ENCODE measurements around the gene NPR3.

NPR3 gene

DNA sequence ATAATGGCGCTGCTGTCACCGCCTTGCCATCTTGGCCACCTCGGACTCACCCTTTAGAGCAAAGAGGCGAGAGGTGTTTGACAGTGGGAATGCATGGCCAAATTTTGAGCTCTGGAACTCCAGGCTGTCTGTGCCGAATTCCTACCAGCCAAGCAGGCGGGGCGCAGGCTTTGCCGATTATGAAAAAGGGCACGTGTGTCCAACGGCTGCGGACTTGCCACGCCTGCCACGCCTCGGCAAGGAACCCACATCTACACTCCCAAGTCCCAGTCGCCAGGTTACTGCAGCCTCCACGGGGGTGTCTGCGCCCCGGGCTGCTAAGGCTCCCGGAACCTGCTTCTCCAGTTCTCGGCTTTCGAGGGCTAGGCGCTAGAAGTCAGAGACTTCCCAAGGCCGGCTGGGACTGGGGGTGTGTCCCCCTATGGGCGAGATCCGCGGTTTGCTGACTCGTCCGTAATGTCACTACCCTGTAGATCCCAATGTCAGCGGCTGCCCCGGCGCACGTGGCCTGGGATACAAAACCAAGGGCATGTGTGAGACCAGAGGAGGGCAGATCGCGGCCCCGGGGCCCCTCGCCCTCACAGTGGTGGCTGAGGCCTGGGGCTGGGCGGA is 2.8 kb downstream of the NPR3 start:
- Mint-ChIP-seq H3K4me1 (peaks cover 13% of the 10 kb centered on the region), H3K27ac (ENCODE audit: low read depth) (no peak overlapping the region), H3K27me3 (peaks cover 66% of the 10 kb centered on the region), H3K9me3 (no peaks in the 10 kb centered on the region), H3K36me3 (ENCODE audit: insufficient read depth) (peaks cover 7% of the 10 kb centered on the region), H3K4me3 (no peak overlapping the region)
- ATAC-seq (replicated peaks; ENCODE audit: extremely low read depth, poor library complexity, severe bottlenecking) = no peak
- no peak for DNase-seq (ENCODE audit: low spot score in 2 of 2)

DNA sequence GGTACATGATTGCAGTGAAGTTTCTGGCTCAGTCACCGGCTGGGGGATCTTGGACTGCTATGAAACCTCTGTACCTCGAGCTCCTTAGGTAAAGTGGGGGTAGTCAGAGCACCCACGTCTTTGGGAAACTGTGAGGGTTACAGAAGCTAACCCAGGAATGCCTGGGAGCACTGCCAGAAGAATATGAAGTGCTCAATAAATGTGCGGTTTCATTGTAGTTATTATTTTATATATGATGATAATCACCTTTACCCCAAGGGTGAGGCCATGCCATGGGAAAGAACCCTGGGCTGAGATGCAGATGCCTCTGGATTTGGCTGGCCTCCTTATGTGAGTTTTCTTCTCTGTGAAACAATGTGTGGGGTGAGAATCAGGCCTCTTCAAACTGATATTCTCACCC is 3.7 kb downstream of the NPR3 start:
- no peak for ATAC-seq (replicated peaks; ENCODE audit: extremely low read depth, poor library complexity, severe bottlenecking)
- no peak overlapping the region for H3K27ac Mint-ChIP-seq (ENCODE audit: low read depth)
- DNase-seq (ENCODE audit: low spot score in 2 of 2) = no peak
- peaks cover 5% of the 10 kb centered on the region for H3K9me3 Mint-ChIP-seq
- H3K27me3 Mint-ChIP-seq = peaks cover 65% of the 10 kb centered on the region
- H3K4me3 Mint-ChIP-seq = no peak overlapping the region
- peaks cover 7% of the 10 kb centered on the region for H3K36me3 Mint-ChIP-seq (ENCODE audit: insufficient read depth)
- H3K4me1 Mint-ChIP-seq = peaks cover 8% of the 10 kb centered on the region

DNA sequence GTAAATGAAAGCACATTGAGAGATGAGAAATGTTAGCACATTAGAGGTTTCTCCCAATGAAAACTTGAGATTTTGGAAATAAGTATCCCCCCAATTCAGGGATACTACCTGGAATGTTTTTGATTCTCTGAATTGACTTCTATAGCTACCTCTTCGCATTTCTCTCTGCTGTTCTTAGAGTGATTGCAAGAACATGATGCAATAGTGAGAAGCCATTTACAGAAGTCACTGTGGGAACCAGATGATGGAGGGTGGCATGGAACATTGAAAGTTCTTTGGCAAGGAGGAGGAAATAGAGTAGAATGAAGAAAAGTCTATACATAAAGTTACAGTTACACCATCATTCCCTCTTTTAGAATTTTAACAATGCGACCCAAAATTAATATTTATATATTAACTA is 9.2 kb downstream of the NPR3 start:
- Mint-ChIP-seq H3K4me3 (no peak overlapping the region), H3K9me3 (peaks cover 10% of the 10 kb centered on the region), H3K4me1 (no peaks in the 10 kb centered on the region), H3K36me3 (ENCODE audit: insufficient read depth) (peaks cover 3% of the 10 kb centered on the region), H3K27me3 (peaks cover 41% of the 10 kb centered on the region), H3K27ac (ENCODE audit: low read depth) (no peak overlapping the region)
- no peak for ATAC-seq (replicated peaks; ENCODE audit: extremely low read depth, poor library complexity, severe bottlenecking)
- no peak for DNase-seq (ENCODE audit: low spot score in 2 of 2)

DNA sequence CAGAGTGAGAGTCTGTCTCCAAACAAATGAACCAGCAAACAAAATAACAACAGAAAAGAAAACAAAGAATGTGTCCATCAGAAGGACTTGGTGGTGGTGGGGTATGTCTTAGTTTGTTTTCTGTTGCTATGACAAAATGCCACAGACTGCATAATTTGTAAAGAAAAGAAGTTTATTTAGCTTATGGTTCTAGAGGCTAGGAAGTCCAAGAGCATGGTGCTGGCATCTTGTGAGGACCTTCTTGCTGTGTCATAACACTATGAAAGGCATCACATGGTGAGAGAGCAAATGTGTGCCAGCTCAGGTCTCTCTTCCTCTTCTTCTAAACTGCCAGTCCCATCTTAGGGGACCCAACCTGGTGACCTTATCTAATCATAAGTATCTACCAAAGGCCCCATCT is 10.5 kb downstream of the NPR3 start:
- peaks cover 42% of the 10 kb centered on the region for H3K27me3 Mint-ChIP-seq
- peaks cover 3% of the 10 kb centered on the region for H3K36me3 Mint-ChIP-seq (ENCODE audit: insufficient read depth)
- DNase-seq (ENCODE audit: low spot score in 2 of 2) = no peak
- H3K4me1 Mint-ChIP-seq = no peaks in the 10 kb centered on the region
- H3K4me3 Mint-ChIP-seq = no peak overlapping the region
- peaks cover 10% of the 10 kb centered on the region for H3K9me3 Mint-ChIP-seq
- no peak overlapping the region for H3K27ac Mint-ChIP-seq (ENCODE audit: low read depth)
- ATAC-seq (replicated peaks; ENCODE audit: extremely low read depth, poor library complexity, severe bottlenecking) = no peak

DNA sequence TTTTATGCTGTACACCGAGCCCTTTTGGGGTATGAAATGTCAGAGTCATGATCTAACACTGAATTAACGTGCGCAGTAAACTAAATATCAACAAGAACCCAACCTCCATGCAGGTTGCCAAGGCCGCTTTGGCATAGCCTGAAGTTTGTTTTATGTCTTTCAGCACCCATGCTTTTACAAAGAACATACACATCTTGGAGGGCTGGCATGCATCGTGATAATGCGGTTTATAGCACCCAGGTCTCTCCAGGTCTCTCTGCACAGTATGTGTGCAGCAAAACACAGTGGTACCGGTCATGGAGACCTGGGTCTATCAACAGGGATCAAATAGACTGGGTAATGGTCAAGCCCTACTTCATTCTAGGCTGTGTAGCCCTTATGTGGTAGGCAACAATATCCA is 11.8 kb downstream of the NPR3 start:
- Mint-ChIP-seq H3K9me3 (peaks cover 10% of the 10 kb centered on the region), H3K4me1 (no peaks in the 10 kb centered on the region), H3K36me3 (ENCODE audit: insufficient read depth) (no peaks in the 10 kb centered on the region), H3K27ac (ENCODE audit: low read depth) (no peak overlapping the region), H3K4me3 (no peak overlapping the region), H3K27me3 (peaks cover 42% of the 10 kb centered on the region)
- ATAC-seq (replicated peaks; ENCODE audit: extremely low read depth, poor library complexity, severe bottlenecking) (no peak), DNase-seq (ENCODE audit: low spot score in 2 of 2) (no peak)

DNA sequence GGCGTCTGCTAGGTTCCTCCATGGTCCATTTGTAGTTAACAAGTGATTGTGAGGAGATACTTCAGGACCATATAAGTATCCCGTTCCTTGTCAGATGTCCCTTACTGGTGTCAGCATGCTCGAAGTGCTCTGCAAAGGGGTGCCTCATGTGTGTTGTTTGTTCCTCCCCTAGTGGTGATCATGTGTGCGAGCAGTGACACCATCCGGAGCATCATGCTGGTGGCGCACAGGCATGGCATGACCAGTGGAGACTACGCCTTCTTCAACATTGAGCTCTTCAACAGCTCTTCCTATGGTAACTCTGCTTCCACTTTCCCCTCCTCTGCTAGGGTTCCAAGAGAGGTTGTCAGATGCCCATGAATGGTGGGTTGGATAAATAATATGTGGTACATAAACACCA is 13.4 kb downstream of the NPR3 start:
- peaks cover 8% of the 10 kb centered on the region for H3K9me3 Mint-ChIP-seq
- no peak overlapping the region for H3K27ac Mint-ChIP-seq (ENCODE audit: low read depth)
- H3K4me1 Mint-ChIP-seq = no peaks in the 10 kb centered on the region
- ATAC-seq (replicated peaks; ENCODE audit: extremely low read depth, poor library complexity, severe bottlenecking) = no peak
- peaks cover 36% of the 10 kb centered on the region for H3K27me3 Mint-ChIP-seq
- no peak for DNase-seq (ENCODE audit: low spot score in 2 of 2)
- no peaks in the 10 kb centered on the region for H3K36me3 Mint-ChIP-seq (ENCODE audit: insufficient read depth)
- H3K4me3 Mint-ChIP-seq = no peak overlapping the region

DNA sequence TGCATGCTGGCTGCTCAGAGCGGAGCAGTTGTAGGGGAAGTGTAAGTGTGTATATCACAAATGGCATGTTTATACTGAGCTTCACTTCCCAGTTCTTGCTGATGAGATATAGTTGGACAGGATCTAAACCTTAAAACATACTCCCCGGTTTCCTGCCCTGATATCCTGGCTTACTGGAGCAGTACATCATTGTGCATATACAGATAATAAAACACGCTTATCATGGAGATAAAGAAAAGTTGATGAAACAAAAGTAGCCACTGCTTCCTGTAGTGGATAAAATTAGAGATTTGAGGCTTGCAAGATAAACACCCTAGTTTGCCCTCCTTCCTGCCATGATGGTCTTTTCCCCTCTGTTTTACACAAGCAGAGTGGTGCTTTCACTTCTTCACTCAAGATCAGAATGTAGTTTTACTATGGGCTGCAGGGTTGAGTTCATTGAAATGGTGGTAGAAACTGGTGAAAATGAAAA is 15.0 kb downstream of the NPR3 start:
- Mint-ChIP-seq H3K27me3 (peaks cover 30% of the 10 kb centered on the region), H3K9me3 (peaks cover 4% of the 10 kb centered on the region), H3K4me1 (no peaks in the 10 kb centered on the region), H3K27ac (ENCODE audit: low read depth) (no peak overlapping the region), H3K36me3 (ENCODE audit: insufficient read depth) (no peaks in the 10 kb centered on the region), H3K4me3 (no peak overlapping the region)
- ATAC-seq (replicated peaks; ENCODE audit: extremely low read depth, poor library complexity, severe bottlenecking) (no peak), DNase-seq (ENCODE audit: low spot score in 2 of 2) (no peak)

DNA sequence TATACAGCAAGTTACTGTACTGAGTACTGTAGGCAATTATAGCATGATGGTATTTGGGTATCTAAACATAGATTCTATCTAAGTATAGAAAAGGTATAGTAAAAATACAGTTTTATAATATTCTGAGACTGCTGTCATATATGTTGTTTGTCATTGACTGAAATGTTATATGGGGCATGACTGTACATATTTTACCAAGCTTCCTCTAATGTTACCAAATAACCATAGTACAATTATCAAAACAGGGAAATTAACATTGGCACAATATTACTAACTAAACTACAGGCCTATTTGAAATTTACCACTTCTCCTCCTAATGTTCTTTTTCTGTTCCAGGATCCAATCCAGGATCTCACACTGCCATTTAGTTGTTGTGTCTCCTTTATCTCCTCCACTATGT is 18.5 kb downstream of the NPR3 start:
- Mint-ChIP-seq H3K4me3 (no peak overlapping the region), H3K9me3 (peaks cover 8% of the 10 kb centered on the region), H3K36me3 (ENCODE audit: insufficient read depth) (no peaks in the 10 kb centered on the region)

DNA sequence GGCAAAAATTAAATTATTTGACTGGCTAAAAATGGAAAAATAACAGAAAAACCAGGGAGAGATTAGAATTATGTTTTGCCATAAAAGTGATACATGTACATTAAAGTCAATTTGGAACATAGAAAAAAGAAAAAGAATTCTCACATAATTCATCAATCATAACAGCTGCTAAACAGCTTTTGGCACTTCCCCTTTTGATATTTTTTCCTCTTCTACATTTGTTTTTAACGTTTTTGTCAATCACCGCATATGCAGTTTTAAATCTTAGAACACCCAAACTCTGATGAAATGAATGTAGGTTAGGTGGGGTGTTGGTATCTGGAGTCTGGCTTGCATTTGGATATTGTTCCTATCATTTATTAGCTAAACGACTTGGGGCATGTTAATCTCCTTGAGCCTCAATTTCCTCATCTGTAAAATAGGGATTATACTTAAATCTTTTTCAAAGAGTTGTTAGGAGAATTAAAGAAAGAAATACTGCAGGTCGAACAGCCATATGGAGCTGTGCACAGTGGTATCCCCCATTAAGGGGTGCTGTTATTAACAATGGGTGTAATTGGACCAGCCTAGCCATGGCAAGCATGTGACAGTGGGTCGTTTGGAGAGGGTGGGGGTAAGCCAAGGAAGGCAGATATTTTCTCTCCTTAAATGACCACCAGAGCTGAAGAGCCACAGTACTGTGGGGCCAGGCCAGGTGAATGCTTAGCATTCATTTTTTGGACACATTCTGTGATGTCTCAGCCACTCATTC is 22.6 kb downstream of the NPR3 start:
- Mint-ChIP-seq H3K4me1 (no peaks in the 10 kb centered on the region), H3K27ac (ENCODE audit: low read depth) (no peak overlapping the region), H3K4me3 (no peak overlapping the region), H3K9me3 (peaks cover 5% of the 10 kb centered on the region), H3K36me3 (ENCODE audit: insufficient read depth) (no peaks in the 10 kb centered on the region), H3K27me3 (no peaks in the 10 kb centered on the region)
- DNase-seq (ENCODE audit: low spot score in 2 of 2) = no peak
- no peak for ATAC-seq (replicated peaks; ENCODE audit: extremely low read depth, poor library complexity, severe bottlenecking)

More for the DNA sequence above, 18.5 kb downstream of the NPR3 start:
- ATAC-seq (replicated peaks; ENCODE audit: extremely low read depth, poor library complexity, severe bottlenecking) (no peak), DNase-seq (ENCODE audit: low spot score in 2 of 2) (no peak)
- no peaks in the 10 kb centered on the region for H3K4me1 Mint-ChIP-seq
- H3K27me3 Mint-ChIP-seq = peaks cover 18% of the 10 kb centered on the region
- H3K27ac Mint-ChIP-seq (ENCODE audit: low read depth) = no peak overlapping the region

DNA sequence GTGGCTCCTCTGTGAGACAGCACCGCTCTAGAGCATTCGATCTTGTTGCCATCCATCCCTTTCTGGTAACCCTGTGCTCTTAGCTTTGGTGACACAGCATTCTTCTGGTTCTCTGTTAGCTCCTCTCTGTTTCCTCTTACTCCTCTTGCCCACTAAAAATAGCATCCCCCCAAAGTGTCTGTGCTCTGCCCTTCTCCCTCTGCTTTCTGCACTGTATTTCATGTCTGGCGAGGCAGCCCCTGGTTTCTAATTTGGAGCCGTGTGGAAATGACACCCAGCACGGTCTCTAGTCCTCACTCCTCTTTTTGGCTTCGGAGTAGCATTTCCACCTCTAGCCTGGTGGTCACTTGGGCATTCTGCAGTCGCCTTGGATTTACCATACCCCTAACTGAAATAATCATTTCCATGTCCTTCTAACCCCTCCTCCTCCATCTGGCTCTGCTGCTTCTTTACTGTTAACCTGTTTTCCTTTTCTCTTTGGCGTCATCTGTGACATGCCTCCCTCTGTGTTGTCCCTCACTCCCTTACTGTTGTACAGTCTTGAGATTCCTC is 23.8 kb downstream of the NPR3 start:
- H3K9me3 Mint-ChIP-seq = peaks cover 5% of the 10 kb centered on the region
- no peaks in the 10 kb centered on the region for H3K36me3 Mint-ChIP-seq (ENCODE audit: insufficient read depth)
- DNase-seq (ENCODE audit: low spot score in 2 of 2) (no peak), ATAC-seq (replicated peaks; ENCODE audit: extremely low read depth, poor library complexity, severe bottlenecking) (no peak)
- H3K4me1 Mint-ChIP-seq = no peaks in the 10 kb centered on the region
- no peak overlapping the region for H3K4me3 Mint-ChIP-seq
- H3K27ac Mint-ChIP-seq (ENCODE audit: low read depth) = no peak overlapping the region
- H3K27me3 Mint-ChIP-seq = no peaks in the 10 kb centered on the region

DNA sequence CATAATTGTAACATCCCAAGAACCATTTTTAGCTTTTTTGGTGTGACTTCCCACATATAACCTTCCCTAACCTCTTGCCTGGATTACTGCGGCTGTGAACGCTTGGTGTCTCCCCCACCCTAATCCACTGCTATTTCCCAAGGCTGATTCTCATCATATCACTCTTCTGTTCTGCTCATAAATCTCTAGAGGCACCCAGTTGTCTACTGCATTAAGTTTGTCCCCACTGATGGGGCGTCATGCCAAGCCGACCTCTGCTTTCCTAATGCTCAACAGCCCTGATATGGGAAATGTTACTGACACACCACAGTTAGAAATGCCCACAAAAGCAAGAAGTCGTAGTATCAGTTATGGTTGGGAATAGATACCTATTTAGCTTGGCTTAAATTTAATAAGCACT is 24.4 kb downstream of the NPR3 start:
- H3K9me3 Mint-ChIP-seq = peaks cover 5% of the 10 kb centered on the region
- H3K36me3 Mint-ChIP-seq (ENCODE audit: insufficient read depth) = no peaks in the 10 kb centered on the region
- no peaks in the 10 kb centered on the region for H3K27me3 Mint-ChIP-seq
- H3K4me1 Mint-ChIP-seq = no peaks in the 10 kb centered on the region
- ATAC-seq (replicated peaks; ENCODE audit: extremely low read depth, poor library complexity, severe bottlenecking) = no peak
- no peak for DNase-seq (ENCODE audit: low spot score in 2 of 2)
- no peak overlapping the region for H3K27ac Mint-ChIP-seq (ENCODE audit: low read depth)
- H3K4me3 Mint-ChIP-seq = no peak overlapping the region

DNA sequence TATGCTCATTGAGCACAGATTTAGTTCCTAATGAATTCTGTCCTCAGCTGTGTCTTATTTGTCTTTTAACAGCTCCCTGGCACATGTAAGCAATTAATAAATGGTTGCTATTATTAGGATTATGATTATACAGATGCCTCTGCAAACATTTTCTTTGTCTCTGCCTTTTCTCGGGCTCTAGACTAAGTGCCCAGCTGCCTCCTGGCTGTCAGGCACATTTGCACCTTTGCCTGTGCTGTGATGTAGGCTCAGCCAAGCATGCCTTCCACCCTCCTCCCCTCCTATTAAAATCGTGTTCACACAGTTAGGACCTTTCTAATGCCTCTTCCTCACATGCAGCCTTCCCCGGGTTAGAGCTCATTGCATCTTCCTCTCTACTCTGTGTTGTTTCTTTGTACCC is 25.7 kb downstream of the NPR3 start:
- H3K27ac Mint-ChIP-seq (ENCODE audit: low read depth) = no peak overlapping the region
- ATAC-seq (replicated peaks; ENCODE audit: extremely low read depth, poor library complexity, severe bottlenecking) (no peak), DNase-seq (ENCODE audit: low spot score in 2 of 2) (no peak)
- H3K4me1 Mint-ChIP-seq = no peaks in the 10 kb centered on the region
- no peaks in the 10 kb centered on the region for H3K27me3 Mint-ChIP-seq
- no peaks in the 10 kb centered on the region for H3K36me3 Mint-ChIP-seq (ENCODE audit: insufficient read depth)
- H3K4me3 Mint-ChIP-seq = no peak overlapping the region
- H3K9me3 Mint-ChIP-seq = peaks cover 5% of the 10 kb centered on the region

DNA sequence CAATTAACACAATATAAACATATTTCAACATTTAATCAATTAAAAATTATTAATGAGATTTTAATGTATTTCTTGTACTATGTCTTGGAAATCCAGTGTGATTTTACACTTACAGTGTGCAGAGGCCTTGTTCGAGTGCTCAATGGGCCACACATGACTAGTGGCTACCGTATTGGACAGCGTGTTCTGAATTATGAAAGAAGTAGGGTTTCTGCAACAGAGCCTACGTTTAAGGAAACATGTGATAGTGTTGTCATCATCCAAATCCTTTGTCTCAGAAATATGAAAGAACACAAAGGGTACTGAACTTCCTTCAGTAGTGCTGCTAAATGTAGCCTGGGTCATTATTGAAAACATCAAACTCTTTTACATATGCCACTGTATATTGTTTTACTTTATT is 29.5 kb downstream of the NPR3 start:
- DNase-seq (ENCODE audit: low spot score in 2 of 2) (no peak), ATAC-seq (replicated peaks; ENCODE audit: extremely low read depth, poor library complexity, severe bottlenecking) (no peak)
- H3K9me3 Mint-ChIP-seq = no peaks in the 10 kb centered on the region
- H3K4me1 Mint-ChIP-seq = no peaks in the 10 kb centered on the region
- no peaks in the 10 kb centered on the region for H3K27me3 Mint-ChIP-seq
- H3K36me3 Mint-ChIP-seq (ENCODE audit: insufficient read depth) = no peaks in the 10 kb centered on the region
- no peak overlapping the region for H3K4me3 Mint-ChIP-seq
- H3K27ac Mint-ChIP-seq (ENCODE audit: low read depth) = no peak overlapping the region

Data from central memory CD8-positive, alpha-beta T cell (primary cell).